ENCODE results near the gene C19orf33.

DNA sequence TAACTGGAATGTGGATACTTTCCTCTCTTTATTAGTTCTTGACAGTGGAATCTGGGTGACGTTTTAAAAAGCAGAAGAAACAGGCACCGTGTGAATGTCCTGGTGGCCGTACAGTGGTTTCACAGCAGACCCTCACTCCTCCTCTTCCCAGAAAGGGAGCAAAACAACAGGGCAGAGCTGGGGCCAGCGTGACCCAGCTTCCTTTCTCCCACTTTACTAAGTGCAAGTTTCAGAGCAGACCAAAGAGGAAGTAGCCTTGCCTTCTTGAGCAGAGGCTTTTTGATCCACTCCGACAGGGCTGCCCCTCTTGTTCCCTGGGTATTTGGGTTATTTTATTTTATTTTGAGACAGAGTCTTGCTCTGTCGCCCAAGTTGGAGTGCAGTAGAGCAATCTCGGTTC, 19.6 kb upstream of the C19orf33 start:
- TF ChIP-seq, protein P1, sequence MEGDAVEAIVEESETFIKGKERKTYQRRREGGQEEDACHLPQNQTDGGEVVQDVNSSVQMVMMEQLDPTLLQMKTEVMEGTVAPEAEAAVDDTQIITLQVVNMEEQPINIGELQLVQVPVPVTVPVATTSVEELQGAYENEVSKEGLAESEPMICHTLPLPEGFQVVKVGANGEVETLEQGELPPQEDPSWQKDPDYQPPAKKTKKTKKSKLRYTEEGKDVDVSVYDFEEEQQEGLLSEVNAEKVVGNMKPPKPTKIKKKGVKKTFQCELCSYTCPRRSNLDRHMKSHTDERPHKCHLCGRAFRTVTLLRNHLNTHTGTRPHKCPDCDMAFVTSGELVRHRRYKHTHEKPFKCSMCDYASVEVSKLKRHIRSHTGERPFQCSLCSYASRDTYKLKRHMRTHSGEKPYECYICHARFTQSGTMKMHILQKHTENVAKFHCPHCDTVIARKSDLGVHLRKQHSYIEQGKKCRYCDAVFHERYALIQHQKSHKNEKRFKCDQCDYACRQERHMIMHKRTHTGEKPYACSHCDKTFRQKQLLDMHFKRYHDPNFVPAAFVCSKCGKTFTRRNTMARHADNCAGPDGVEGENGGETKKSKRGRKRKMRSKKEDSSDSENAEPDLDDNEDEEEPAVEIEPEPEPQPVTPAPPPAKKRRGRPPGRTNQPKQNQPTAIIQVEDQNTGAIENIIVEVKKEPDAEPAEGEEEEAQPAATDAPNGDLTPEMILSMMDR (IDR thresholded peaks at IDR 0.05), result no peak
- no peak for TF ChIP-seq POLR2A (IDR thresholded peaks at IDR 0.05)
- TF ChIP-seq EP300 (IDR thresholded peaks at IDR 0.05; ENCODE audit: low read depth), result no peak
